Measurements from ENCODE around the gene SNX5. TPM values are rescaled to one million over a fixed set of nuclear protein-coding genes. Genes with fewer than 3 reads are reported as not detected.

SNX5 gene
- total RNA-seq, 5 donors from 2014 or later (not counting 1 experiment from before 2014, with no cell fraction given), result 53.6 to 68.9 (median 56.7) TPM

- POLR2A ChIA-PET, result no interaction called here
- 45% methylated on average over 5 of the region's 16 CpGs for WGBS (ENCODE audit: insufficient coverage)
- Histone ChIP-seq H3K36me3 (ENCODE audit: control insufficient read depth in 2 of 2, extremely low read depth in 1 of 2, insufficient read depth in 1 of 2, low read length in 1 of 2) (no peaks in the 10 kb centered on the region), H3K9me3 (no peaks in the 10 kb centered on the region), H3K4me3 (ENCODE audit: control insufficient read depth in 1 of 2, extremely low read depth in 1 of 2, low read length in 1 of 2) (no peak overlapping the region), H3K4me1 (ENCODE audit: control insufficient read depth in 1 of 2, extremely low read depth in 1 of 2, insufficient read depth in 2 of 2, low read length in 2 of 2) (peaks cover 0 to 6% of the 10 kb centered on the region in 2 experiments), H3K27ac (ENCODE audit: low read length) (no peak overlapping the region), H3K27me3 (replicated peaks in 1 of 2; ENCODE audit: control insufficient read depth in 2 of 2, extremely low read depth in 1 of 2, insufficient read depth in 2 of 2, low read length in 1 of 2) (no peaks in the 10 kb centered on the region)
- Mint-ChIP-seq H3K4me1 (peaks cover 7 to 23% (median 14%) of the 10 kb centered on the region in 3 donors), H3K27me3 (peaks cover 4 to 6% of the 10 kb centered on the region in 2 donors), H3K36me3 (no peaks in the 10 kb centered on the region), H3K27ac (no peak overlapping the region), H3K4me3 (no peak overlapping the region), H3K9me3 (no peaks in the 10 kb centered on the region)
- ATAC-seq (replicated peaks in 1 of 4), result peak; percentile 74 to 87 (median 80)
- CTCF ChIA-PET, result interaction anchor here (0.6 to 2.5 kb wide), 12 partner anchors 13 to 502 kb away, joined by 3 to 8 read pairs (median 4); partner anchors contain the start of gene RRBP1 (in 1 of the 2)
- peak in 28 of 35 experiments; percentile 4 to 77 (median 26) for DNase-seq
Observed at GRCh38 chr20:17995967-17996819, 27.6 kb upstream of the SNX5 start.

GRCh38 chr20:17993546-17993945 is 25.0 kb upstream of the SNX5 start:
- Histone ChIP-seq H3K4me1 (ENCODE audit: control insufficient read depth in 1 of 2, extremely low read depth in 1 of 2, insufficient read depth in 2 of 2, low read length in 2 of 2) (peaks cover 0 to 11% of the 10 kb centered on the region in 2 experiments), H3K9me3 (no peaks in the 10 kb centered on the region), H3K4me3 (ENCODE audit: control insufficient read depth in 1 of 2, extremely low read depth in 1 of 2, low read length in 1 of 2) (no peak overlapping the region), H3K36me3 (ENCODE audit: control insufficient read depth in 2 of 2, extremely low read depth in 1 of 2, insufficient read depth in 1 of 2, low read length in 1 of 2) (peaks cover 0 to 12% of the 10 kb centered on the region in 2 donors), H3K27ac (ENCODE audit: low read length) (no peak overlapping the region), H3K27me3 (replicated peaks in 1 of 2; ENCODE audit: control insufficient read depth in 2 of 2, extremely low read depth in 1 of 2, insufficient read depth in 2 of 2, low read length in 1 of 2) (no peaks in the 10 kb centered on the region)
- ATAC-seq (replicated peaks in 1 of 4) (no peak), DNase-seq (no peak)
- H3K27me3 Mint-ChIP-seq, result peaks cover 4 to 6% of the 10 kb centered on the region in 2 donors
- H3K27ac Mint-ChIP-seq, result peak overlapping the region in 1 of 2 donors; percentile 42
- WGBS (ENCODE audit: insufficient coverage), result no CpG with 5 or more reads among the region's 3 CpGs
- H3K4me3 Mint-ChIP-seq, result no peak overlapping the region
- H3K36me3 Mint-ChIP-seq, result peaks cover 6% of the 10 kb centered on the region
- H3K9me3 Mint-ChIP-seq, result no peaks in the 10 kb centered on the region
- peaks cover 9 to 27% (median 15%) of the 10 kb centered on the region in 3 donors for H3K4me1 Mint-ChIP-seq
- CTCF ChIA-PET, result interaction anchor here (1.1 to 2.0 kb wide), 2 partner anchors 28 to 55 kb away, joined by 5 read pairs; no protein-coding TSS in a partner anchor
- POLR2A ChIA-PET, result interaction anchor here in 1 of 2 donors (0.6 kb wide), 1 partner anchor 31 kb away, joined by 4 read pairs; no protein-coding TSS in a partner anchor

GRCh38 chr20:17992847-17993513 is 24.4 kb upstream of the SNX5 start:
- ATAC-seq (replicated peaks in 1 of 4) (no peak), DNase-seq (no peak)
- no peaks in the 10 kb centered on the region for H3K27me3 ChIP-seq (replicated peaks in 1 of 2; ENCODE audit: control insufficient read depth in 2 of 2, extremely low read depth in 1 of 2, insufficient read depth in 2 of 2, low read length in 1 of 2)
- peaks cover 6% of the 10 kb centered on the region for H3K36me3 Mint-ChIP-seq
- peaks cover 0 to 12% of the 10 kb centered on the region in 2 donors for H3K36me3 ChIP-seq (ENCODE audit: control insufficient read depth in 2 of 2, extremely low read depth in 1 of 2, insufficient read depth in 1 of 2, low read length in 1 of 2)
- H3K4me1 ChIP-seq (ENCODE audit: control insufficient read depth in 1 of 2, extremely low read depth in 1 of 2, insufficient read depth in 2 of 2, low read length in 2 of 2), result peaks cover 0 to 15% of the 10 kb centered on the region in 2 experiments
- peaks cover 3 to 4% of the 10 kb centered on the region in 2 donors for H3K27me3 Mint-ChIP-seq
- no peak overlapping the region for H3K27ac ChIP-seq (ENCODE audit: low read length)
- CTCF ChIA-PET, result interaction anchor here (0.7 to 2.0 kb wide), 3 partner anchors 18 to 143 kb away, joined by 5 to 9 read pairs (median 8); no protein-coding TSS in a partner anchor
- H3K9me3 ChIP-seq, result no peaks in the 10 kb centered on the region
- H3K4me1 Mint-ChIP-seq, result peaks cover 15 to 33% (median 20%) of the 10 kb centered on the region in 3 donors
- POLR2A ChIA-PET, result interaction anchor here in 1 of 2 donors (0.6 kb wide), 1 partner anchor 31 kb away, joined by 4 read pairs; no protein-coding TSS in a partner anchor
- peak overlapping the region in 1 of 2 donors; percentile 55 for H3K27ac Mint-ChIP-seq
- no CpG with 5 or more reads among the region's 5 CpGs for WGBS (ENCODE audit: insufficient coverage)
- no peak overlapping the region for H3K4me3 ChIP-seq (ENCODE audit: control insufficient read depth in 1 of 2, extremely low read depth in 1 of 2, low read length in 1 of 2)
- H3K9me3 Mint-ChIP-seq, result no peaks in the 10 kb centered on the region
- H3K4me3 Mint-ChIP-seq, result no peak overlapping the region

GRCh38 chr20:17992224-17992637 is 23.6 kb upstream of the SNX5 start:
- ChIA-PET CTCF (interaction anchor here in 1 of 2 donors (0.7 kb wide), 1 partner anchor 143 kb away, joined by 9 read pairs; no protein-coding TSS in a partner anchor), POLR2A (no interaction called here)
- Histone ChIP-seq H3K4me3 (ENCODE audit: control insufficient read depth in 1 of 2, extremely low read depth in 1 of 2, low read length in 1 of 2) (no peak overlapping the region), H3K27ac (ENCODE audit: low read length) (no peak overlapping the region), H3K27me3 (replicated peaks in 1 of 2; ENCODE audit: control insufficient read depth in 2 of 2, extremely low read depth in 1 of 2, insufficient read depth in 2 of 2, low read length in 1 of 2) (no peaks in the 10 kb centered on the region), H3K4me1 (ENCODE audit: control insufficient read depth in 1 of 2, extremely low read depth in 1 of 2, insufficient read depth in 2 of 2, low read length in 2 of 2) (peaks cover 0 to 18% of the 10 kb centered on the region in 2 experiments), H3K36me3 (ENCODE audit: control insufficient read depth in 2 of 2, extremely low read depth in 1 of 2, insufficient read depth in 1 of 2, low read length in 1 of 2) (peaks cover 0 to 12% of the 10 kb centered on the region in 2 donors), H3K9me3 (no peaks in the 10 kb centered on the region)
- peaks cover 10% of the 10 kb centered on the region for H3K36me3 Mint-ChIP-seq
- ATAC-seq (replicated peaks in 1 of 4) (no peak), DNase-seq (no peak)
- 43% methylated on average over 5 of the region's 6 CpGs for WGBS (ENCODE audit: insufficient coverage)
- H3K4me1 Mint-ChIP-seq, result peaks cover 22 to 39% (median 26%) of the 10 kb centered on the region in 3 donors
- H3K27ac Mint-ChIP-seq, result peak overlapping the region in 1 of 2 donors; percentile 55
- no peaks in the 10 kb centered on the region for H3K27me3 Mint-ChIP-seq
- H3K9me3 Mint-ChIP-seq, result no peaks in the 10 kb centered on the region
- H3K4me3 Mint-ChIP-seq, result no peak overlapping the region

- Mint-ChIP-seq H3K27me3 (no peaks in the 10 kb centered on the region), H3K4me1 (peaks cover 16 to 34% (median 19%) of the 10 kb centered on the region in 3 donors), H3K36me3 (peaks cover 11% of the 10 kb centered on the region), H3K27ac (no peak overlapping the region), H3K4me3 (no peak overlapping the region), H3K9me3 (no peaks in the 10 kb centered on the region)
- POLR2A ChIA-PET, result no interaction called here
- Histone ChIP-seq H3K27ac (ENCODE audit: low read length) (no peak overlapping the region), H3K4me3 (ENCODE audit: control insufficient read depth in 1 of 2, extremely low read depth in 1 of 2, low read length in 1 of 2) (no peak overlapping the region), H3K9me3 (no peaks in the 10 kb centered on the region), H3K27me3 (replicated peaks in 1 of 2; ENCODE audit: control insufficient read depth in 2 of 2, extremely low read depth in 1 of 2, insufficient read depth in 2 of 2, low read length in 1 of 2) (no peaks in the 10 kb centered on the region), H3K4me1 (ENCODE audit: control insufficient read depth in 1 of 2, extremely low read depth in 1 of 2, insufficient read depth in 2 of 2, low read length in 2 of 2) (peaks cover 0 to 12% of the 10 kb centered on the region in 2 experiments), H3K36me3 (ENCODE audit: control insufficient read depth in 2 of 2, extremely low read depth in 1 of 2, insufficient read depth in 1 of 2, low read length in 1 of 2) (peaks cover 0 to 12% of the 10 kb centered on the region in 2 donors)
- ATAC-seq (replicated peaks in 1 of 4) (no peak), DNase-seq (no peak)
- WGBS (ENCODE audit: insufficient coverage), result no CpG with 5 or more reads among the region's 10 CpGs
- CTCF ChIA-PET, result interaction anchor here (0.6 to 0.7 kb wide), 2 partner anchors 25 to 27 kb away, joined by 3 read pairs; no protein-coding TSS in a partner anchor
Observed at GRCh38 chr20:17990278-17990972, 21.8 kb upstream of the SNX5 start.
